OCI-LY7 (cell line): ENCODE data around the gene BAG1. TPM values are rescaled to one million over a fixed set of nuclear protein-coding genes. Genes with fewer than 3 reads are reported as not detected.

ENCODE experiments used
- BruUV-seq: library from RNA; stranded (reverse); fragments of 400-500 nt; replicated peaks from 2 replicates; lab custom pipeline; 2021; lab: Mats Ljungman, UMichigan
- CTCF ChIA-PET: fragments of 300-600 bp; sonication (Branson Sonifier 250); formaldehyde crosslinking; loops from one replicate; lab custom pipeline; 2022; ENCODE audit warnings: antibody characterized with exemption; ENCODE audit not compliant: unreplicated experiment; lab: Charles Lee
- POLR2A ChIA-PET: fragments of 300-600 bp; sonication (Branson Sonifier 250); formaldehyde crosslinking; loops from one replicate; lab custom pipeline; 2022; ENCODE audit warnings: antibody characterized with exemption; lab: Charles Lee
- DNase-seq: peaks from one replicate; pipeline ENCODE4 v3.0.0-alpha.2; 2015; ENCODE audit warnings: low spot score
- H2AFZ ChIP-seq: fragments of 200-600 bp; sonication (generic), shearing (Covaris generic); 2 replicates; pipeline ENCODE4 v1.6.1; 2014; ENCODE audit warnings: mild to moderate bottlenecking, antibody characterized with exemption, low read length, moderate library complexity
- H3K27ac ChIP-seq: fragments of 200-600 bp; sonication (generic); 2 replicates; pipeline ENCODE4 v1.5.1; 2014; ENCODE audit warnings: mixed run types, low read depth, mild to moderate bottlenecking, moderate library complexity, low read length, inconsistent platforms; ENCODE audit not compliant: poor library complexity, severe bottlenecking
- H3K36me3 ChIP-seq: fragments of 200-600 bp; sonication (generic); 2 replicates; pipeline ENCODE4 v1.6.1; 2014; ENCODE audit warnings: mild to moderate bottlenecking, antibody characterized with exemption, low read length, moderate library complexity, mixed read lengths; ENCODE audit not compliant: insufficient read depth
- H3K4me1 ChIP-seq: fragments of 200-600 bp; sonication (generic); 2 replicates; pipeline ENCODE4 v1.5.1; 2014; ENCODE audit warnings: mild to moderate bottlenecking, low read length; ENCODE audit not compliant: insufficient read depth, poor library complexity, severe bottlenecking
- H3K4me2 ChIP-seq: fragments of 200-600 bp; sonication (generic); 2 replicates; pipeline ENCODE4 v1.6.1; 2014; ENCODE audit warnings: mild to moderate bottlenecking, low read length
- H3K4me3 ChIP-seq: fragments of 200-600 bp; sonication (generic); 2 replicates; pipeline ENCODE4 v1.5.1; 2014; ENCODE audit warnings: mild to moderate bottlenecking, low read depth, low read length; ENCODE audit not compliant: poor library complexity, severe bottlenecking
- H3K79me2 ChIP-seq: fragments of 200-600 bp; sonication (generic); 2 replicates; pipeline ENCODE4 v1.6.1; 2016; ENCODE audit warnings: low read depth, mild to moderate bottlenecking, low read length, moderate library complexity, mixed read lengths; ENCODE audit not compliant: insufficient read depth
- H3K9me2 ChIP-seq: fragments of 200-600 bp; sonication (generic); 2 replicates; pipeline ENCODE4 v1.6.1; 2016; ENCODE audit warnings: mild to moderate bottlenecking, low read length, mixed read lengths; ENCODE audit not compliant: insufficient read depth
- H3K9me3 ChIP-seq: fragments of 200-600 bp; sonication (generic); 2 replicates; pipeline ENCODE4 v1.6.1; 2014; ENCODE audit warnings: mild to moderate bottlenecking, mixed run types, low read length, mixed read lengths
- H4K20me1 ChIP-seq: fragments of 200-600 bp; sonication (generic); 2 replicates; pipeline ENCODE4 v1.6.1; 2014; ENCODE audit warnings: mild to moderate bottlenecking, antibody characterized with exemption, low read length, moderate library complexity, mixed read lengths; ENCODE audit not compliant: insufficient read depth
- CTCF ChIP-seq: fragments of 200-600 bp; sonication (generic); conservative IDR thresholded peaks from 2 replicates; pipeline ENCODE4 v1.5.1; 2014; ENCODE audit warnings: mild to moderate bottlenecking, antibody characterized with exemption, low read length, moderate library complexity, mixed read lengths
- EZH2phosphoT487 ChIP-seq: fragments of 200-600 bp; sonication (generic); IDR thresholded peaks from 2 replicates; pipeline ENCODE4 v1.6.1; 2018; ENCODE audit warnings: low read depth, borderline replicate concordance, mild to moderate bottlenecking, mixed run types, antibody characterized with exemption, low read length, moderate library complexity, mixed read lengths
- intact Hi-C: fragments of 100-400 bp; cut with micrococcal nuclease; formaldehyde crosslinking; loops from one replicate; pipeline ENCODE4 v1.10.0; 2022; ENCODE audit not compliant: unreplicated experiment
- total RNA-seq, 2 experiments: library from RNA; depleted of rRNA in 1 of 2; stranded (reverse); fragments of >200 nt in 1 of 2; shearing (Covaris generic) in 1 of 2; gene quantifications; 2 replicates each; pipeline ENCODE4 v1.2.3, GENCODE V29; 2014 to 2022

The BAG1 gene
- total RNA-seq, 2 experiments from 2014 or later: 48.1 to 86.0 TPM

- Histone ChIP-seq H3K4me3 (peak overlapping the region; percentile 88), H3K79me2 (peaks cover 41% of the 10 kb centered on the region), H3K4me2 (peak overlapping the region; percentile 76), H2AFZ (no peak overlapping the region; the same call in 1 of the 2 replicates), H3K27ac (peak overlapping the region; percentile 97), H4K20me1 (no peaks in the 10 kb centered on the region), H3K4me1 (peaks cover 53% of the 10 kb centered on the region), H3K9me3 (no peaks in the 10 kb centered on the region), H3K9me2 (no peaks in the 10 kb centered on the region), H3K36me3 (peaks cover 28% of the 10 kb centered on the region)
- ChIA-PET CTCF (no interaction called here), POLR2A (interaction anchor here (0.6 to 1.3 kb wide), 10 partner anchors 9 to 265 kb away, joined by 3 to 6 read pairs (median 4); partner anchors contain the start of genes BAG1, CHMP5 and DNAJA1)
- BruUV-seq: no TSS peak
- DNase-seq: no peak
- TF ChIP-seq EZH2phosphoT487 (no peak), CTCF (no peak)
- intact Hi-C loops: loop anchor here (5.0 kb wide), 1 partner anchor 83 kb away; no protein-coding TSS in a partner anchor
Observed at GRCh38 chr9:33289496-33289895, 25.0 kb upstream of the BAG1 start.

- Histone ChIP-seq H2AFZ (no peak overlapping the region), H3K9me3 (no peaks in the 10 kb centered on the region), H4K20me1 (no peaks in the 10 kb centered on the region), H3K9me2 (no peaks in the 10 kb centered on the region), H3K4me3 (peak overlapping the region; percentile 88), H3K36me3 (peaks cover 23% of the 10 kb centered on the region), H3K4me2 (peak overlapping the region; percentile 76), H3K27ac (peak overlapping the region; percentile 97), H3K79me2 (peaks cover 36% of the 10 kb centered on the region), H3K4me1 (peaks cover 47% of the 10 kb centered on the region)
- ChIA-PET CTCF (no interaction called here), POLR2A (interaction anchor here (0.6 to 1.3 kb wide), 3 partner anchors 12 to 249 kb away, joined by 3 to 6 read pairs (median 4); no protein-coding TSS in a partner anchor)
- intact Hi-C loops: loop anchor here (5.0 kb wide), 1 partner anchor 83 kb away; no protein-coding TSS in a partner anchor
- no TSS peak for BruUV-seq
- TF ChIP-seq EZH2phosphoT487 (no peak), CTCF (no peak)
- no peak for DNase-seq
Observed at GRCh38 chr9:33288828-33289483, 24.4 kb upstream of the BAG1 start.

- H3K36me3 ChIP-seq: peaks cover 16% of the 10 kb centered on the region
- no peak overlapping the region for H3K4me2 ChIP-seq
- H3K4me1 ChIP-seq: peaks cover 40% of the 10 kb centered on the region
- no peak overlapping the region for H2AFZ ChIP-seq
- no peak overlapping the region for H3K27ac ChIP-seq
- TF ChIP-seq EZH2phosphoT487 (no peak), CTCF (no peak)
- H3K79me2 ChIP-seq: peaks cover 29% of the 10 kb centered on the region
- no peak overlapping the region for H3K4me3 ChIP-seq
- H3K9me2 ChIP-seq: no peaks in the 10 kb centered on the region
- no peaks in the 10 kb centered on the region for H3K9me3 ChIP-seq
- DNase-seq: no peak
- intact Hi-C loops: loop anchor here (5.0 kb wide), 1 partner anchor 84 kb away; no protein-coding TSS in a partner anchor
- no peaks in the 10 kb centered on the region for H4K20me1 ChIP-seq
- no TSS peak for BruUV-seq
- ChIA-PET POLR2A (interaction anchor here (0.6 to 0.7 kb wide), 2 partner anchors 16 to 220 kb away, joined by 5 to 6 read pairs; no protein-coding TSS in a partner anchor), CTCF (no interaction called here)
Observed at GRCh38 chr9:33288235-33288634, 23.7 kb upstream of the BAG1 start.
